ENCODE measurements around the gene RGSL1. TPM values are rescaled to one million over a fixed set of nuclear protein-coding genes. Genes with fewer than 3 reads are reported as not detected.
"Not testable (repeated sequence)": the region's sequence is repeated elsewhere in the genome, so short reads cannot be mapped to it uniquely, and the experiment has no call there.

RGSL1 gene
- total and polyA plus RNA-seq, 4 donors = 0.07 to 0.50 (median 0.31) TPM; not detected in 1

DNA sequence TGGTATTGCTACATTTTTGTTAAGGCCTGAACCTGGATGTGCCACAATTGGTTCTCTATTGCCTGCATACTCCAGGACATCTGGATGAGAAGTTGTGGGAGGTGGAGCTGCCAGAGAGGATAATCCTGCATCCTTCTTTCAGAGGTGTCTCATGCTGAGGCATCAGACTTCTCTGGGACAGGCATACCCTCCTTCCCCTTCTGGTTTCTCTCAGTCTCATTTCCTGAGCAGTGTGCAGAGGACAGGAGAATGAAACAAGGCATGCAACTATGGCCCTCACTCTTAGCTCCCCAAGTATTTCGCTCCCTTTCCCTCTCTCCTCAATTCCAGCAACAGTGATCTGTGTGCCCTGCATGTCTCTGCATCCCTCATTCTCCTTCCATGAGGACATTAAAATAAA is 7.6 kb upstream of the RGSL1 start:
- WGBS = 100% methylated on average over 1 of the region's 1 CpG
- Histone ChIP-seq H3K27ac (ENCODE audit: low read depth in 1 of 2, low read length in 2 of 2) (no peak overlapping the region), H3K9me3 (ENCODE audit: control insufficient read depth in 4 of 4, low read length in 3 of 4) (peaks cover 0 to 7% (median 2%) of the 10 kb centered on the region in 4 donors), H3K9ac (ENCODE audit: low read depth in 1 of 2, low read length in 2 of 2) (no peak overlapping the region), H3K27me3 (ENCODE audit: control insufficient read depth in 4 of 4, insufficient read depth in 4 of 4, low read length in 3 of 4) (no peaks in the 10 kb centered on the region), H3K36me3 (ENCODE audit: control insufficient read depth in 4 of 4, insufficient read depth in 3 of 4, low read depth in 1 of 4, low read length in 3 of 4) (no peaks in the 10 kb centered on the region), H3K4me1 (ENCODE audit: control insufficient read depth in 4 of 4, insufficient read depth in 4 of 4, low read length in 3 of 4) (peaks cover 0 to 6% (median 2%) of the 10 kb centered on the region in 4 donors), H3K4me3 (ENCODE audit: low read depth in 1 of 3, low read length in 3 of 3) (no peak overlapping the region)
- no peak for DNase-seq (ENCODE audit: low spot score)
- TF ChIP-seq FOXA2 (IDR thresholded peaks at IDR 0.05) = no peak
- no peak for TF ChIP-seq NR2F2 (IDR thresholded peaks at IDR 0.05)
- no peak for TF ChIP-seq RXRA (IDR thresholded peaks at IDR 0.05)
- no peak for TF ChIP-seq HNF4A (conservative IDR thresholded peaks at IDR 0.05)
- TF ChIP-seq, protein P1, sequence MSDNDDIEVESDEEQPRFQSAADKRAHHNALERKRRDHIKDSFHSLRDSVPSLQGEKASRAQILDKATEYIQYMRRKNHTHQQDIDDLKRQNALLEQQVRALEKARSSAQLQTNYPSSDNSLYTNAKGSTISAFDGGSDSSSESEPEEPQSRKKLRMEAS (IDR thresholded peaks at IDR 0.05) = no peak
- no peak for TF ChIP-seq YY1 (IDR thresholded peaks at IDR 0.05)

DNA sequence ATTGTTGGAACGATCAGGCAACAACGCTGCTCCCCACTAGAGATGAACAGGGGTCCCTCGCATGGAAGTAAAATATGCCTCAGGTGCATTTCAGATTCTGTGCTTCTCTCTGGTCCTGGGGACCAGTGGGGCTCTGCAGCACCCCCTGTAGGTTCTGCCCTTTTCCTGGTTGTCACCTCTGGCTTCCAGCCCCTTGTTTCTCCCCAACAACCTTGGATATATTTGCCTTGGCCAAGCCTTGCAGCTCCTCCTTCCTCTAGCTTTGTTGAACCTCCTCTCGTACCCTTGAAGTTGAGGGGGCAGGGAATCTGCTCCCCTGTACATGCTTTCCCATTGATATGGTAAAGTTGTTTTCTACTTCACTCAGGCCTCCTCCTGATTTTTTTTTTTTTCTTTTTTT is 5.4 kb upstream of the RGSL1 start:
- 71% methylated on average over 4 of the region's 4 CpGs for WGBS
- H3K9ac ChIP-seq (ENCODE audit: low read depth in 1 of 2, low read length in 2 of 2) = no peak overlapping the region
- no peaks in the 10 kb centered on the region for H3K27me3 ChIP-seq (ENCODE audit: control insufficient read depth in 4 of 4, insufficient read depth in 4 of 4, low read length in 3 of 4)
- TF ChIP-seq, protein P2, sequence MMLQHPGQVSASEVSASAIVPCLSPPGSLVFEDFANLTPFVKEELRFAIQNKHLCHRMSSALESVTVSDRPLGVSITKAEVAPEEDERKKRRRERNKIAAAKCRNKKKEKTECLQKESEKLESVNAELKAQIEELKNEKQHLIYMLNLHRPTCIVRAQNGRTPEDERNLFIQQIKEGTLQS (IDR thresholded peaks at IDR 0.05) = no peak
- TF ChIP-seq HNF4A (conservative IDR thresholded peaks at IDR 0.05) = no peak
- no peak for TF ChIP-seq FOXA1 (IDR thresholded peaks at IDR 0.05)
- TF ChIP-seq TAF1 (conservative IDR thresholded peaks at IDR 0.05) = no peak
- TF ChIP-seq RAD21 (IDR thresholded peaks at IDR 0.05) = no peak
- no peak for TF ChIP-seq NR2F2 (IDR thresholded peaks at IDR 0.05)
- no peak for TF ChIP-seq SP1 (IDR thresholded peaks at IDR 0.05)
- TF ChIP-seq, protein P3, sequence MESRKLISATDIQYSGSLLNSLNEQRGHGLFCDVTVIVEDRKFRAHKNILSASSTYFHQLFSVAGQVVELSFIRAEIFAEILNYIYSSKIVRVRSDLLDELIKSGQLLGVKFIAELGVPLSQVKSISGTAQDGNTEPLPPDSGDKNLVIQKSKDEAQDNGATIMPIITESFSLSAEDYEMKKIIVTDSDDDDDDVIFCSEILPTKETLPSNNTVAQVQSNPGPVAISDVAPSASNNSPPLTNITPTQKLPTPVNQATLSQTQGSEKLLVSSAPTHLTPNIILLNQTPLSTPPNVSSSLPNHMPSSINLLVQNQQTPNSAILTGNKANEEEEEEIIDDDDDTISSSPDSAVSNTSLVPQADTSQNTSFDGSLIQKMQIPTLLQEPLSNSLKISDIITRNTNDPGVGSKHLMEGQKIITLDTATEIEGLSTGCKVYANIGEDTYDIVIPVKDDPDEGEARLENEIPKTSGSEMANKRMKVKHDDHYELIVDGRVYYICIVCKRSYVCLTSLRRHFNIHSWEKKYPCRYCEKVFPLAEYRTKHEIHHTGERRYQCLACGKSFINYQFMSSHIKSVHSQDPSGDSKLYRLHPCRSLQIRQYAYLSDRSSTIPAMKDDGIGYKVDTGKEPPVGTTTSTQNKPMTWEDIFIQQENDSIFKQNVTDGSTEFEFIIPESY (IDR thresholded peaks at IDR 0.05) = no peak
- TF ChIP-seq YY1 (IDR thresholded peaks at IDR 0.05) = no peak
- no peak overlapping the region for H3K4me3 ChIP-seq (ENCODE audit: low read depth in 1 of 3, low read length in 3 of 3)
- peaks cover 0 to 6% (median 2%) of the 10 kb centered on the region in 4 donors for H3K4me1 ChIP-seq (ENCODE audit: control insufficient read depth in 4 of 4, insufficient read depth in 4 of 4, low read length in 3 of 4)
- H3K36me3 ChIP-seq (ENCODE audit: control insufficient read depth in 4 of 4, insufficient read depth in 3 of 4, low read depth in 1 of 4, low read length in 3 of 4) = no peaks in the 10 kb centered on the region
- no peak overlapping the region for H3K27ac ChIP-seq (ENCODE audit: low read depth in 1 of 2, low read length in 2 of 2)
- no peaks in the 10 kb centered on the region for H3K9me3 ChIP-seq (ENCODE audit: control insufficient read depth in 4 of 4, low read length in 3 of 4)
- no peak for DNase-seq (ENCODE audit: low spot score)

DNA sequence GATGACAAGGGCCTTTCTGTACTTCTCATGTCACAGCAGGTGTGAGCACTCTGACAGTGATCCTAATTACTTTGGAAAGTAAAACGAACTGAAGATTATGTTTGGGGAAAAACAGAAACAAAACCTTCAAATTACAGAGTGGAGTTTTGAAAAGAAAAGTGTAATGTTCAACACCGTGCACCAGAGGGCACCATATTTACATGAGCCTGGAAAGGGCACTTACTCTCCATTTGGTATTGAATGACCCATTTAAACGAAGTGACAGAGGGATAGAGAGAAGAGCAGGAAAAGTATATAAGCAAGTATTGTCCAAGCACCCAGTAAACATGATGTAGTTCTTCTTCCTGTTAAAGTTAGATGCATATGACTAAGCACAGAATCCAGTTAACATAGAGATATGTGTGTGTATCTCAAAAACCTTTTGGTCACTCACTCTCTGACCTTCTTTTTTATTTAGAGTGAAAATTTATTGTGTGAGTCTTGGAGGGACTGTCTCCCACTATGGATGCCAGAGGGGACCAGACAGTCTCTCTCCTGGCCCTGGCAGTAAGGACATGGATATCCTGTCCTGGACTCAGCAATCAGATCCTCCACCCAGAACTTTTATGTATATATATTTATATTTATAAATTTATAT is 3.8 kb upstream of the RGSL1 start:
- H3K4me1 ChIP-seq (ENCODE audit: control insufficient read depth in 4 of 4, insufficient read depth in 4 of 4, low read length in 3 of 4) = peaks cover 0 to 6% (median 2%) of the 10 kb centered on the region in 4 donors
- no peak overlapping the region for H3K4me3 ChIP-seq (ENCODE audit: low read depth in 1 of 3, low read length in 3 of 3)
- H3K9me3 ChIP-seq (ENCODE audit: control insufficient read depth in 4 of 4, low read length in 3 of 4) = no peaks in the 10 kb centered on the region
- no peaks in the 10 kb centered on the region for H3K27me3 ChIP-seq (ENCODE audit: control insufficient read depth in 4 of 4, insufficient read depth in 4 of 4, low read length in 3 of 4)
- H3K36me3 ChIP-seq (ENCODE audit: control insufficient read depth in 4 of 4, insufficient read depth in 3 of 4, low read depth in 1 of 4, low read length in 3 of 4) = no peaks in the 10 kb centered on the region
- H3K9ac ChIP-seq (ENCODE audit: low read depth in 1 of 2, low read length in 2 of 2) = peak overlapping the region in 1 of 2 donors; percentile 38
- no peak for DNase-seq (ENCODE audit: low spot score)
- WGBS = under 1% methylated on average over 3 of the region's 3 CpGs
- no peak for TF ChIP-seq FOXA1 (IDR thresholded peaks at IDR 0.05)
- no peak for TF ChIP-seq NR2F2 (IDR thresholded peaks at IDR 0.05)
- TF ChIP-seq RXRA (IDR thresholded peaks at IDR 0.05) = peak; percentile 7 to 16
- TF ChIP-seq, protein P4, sequence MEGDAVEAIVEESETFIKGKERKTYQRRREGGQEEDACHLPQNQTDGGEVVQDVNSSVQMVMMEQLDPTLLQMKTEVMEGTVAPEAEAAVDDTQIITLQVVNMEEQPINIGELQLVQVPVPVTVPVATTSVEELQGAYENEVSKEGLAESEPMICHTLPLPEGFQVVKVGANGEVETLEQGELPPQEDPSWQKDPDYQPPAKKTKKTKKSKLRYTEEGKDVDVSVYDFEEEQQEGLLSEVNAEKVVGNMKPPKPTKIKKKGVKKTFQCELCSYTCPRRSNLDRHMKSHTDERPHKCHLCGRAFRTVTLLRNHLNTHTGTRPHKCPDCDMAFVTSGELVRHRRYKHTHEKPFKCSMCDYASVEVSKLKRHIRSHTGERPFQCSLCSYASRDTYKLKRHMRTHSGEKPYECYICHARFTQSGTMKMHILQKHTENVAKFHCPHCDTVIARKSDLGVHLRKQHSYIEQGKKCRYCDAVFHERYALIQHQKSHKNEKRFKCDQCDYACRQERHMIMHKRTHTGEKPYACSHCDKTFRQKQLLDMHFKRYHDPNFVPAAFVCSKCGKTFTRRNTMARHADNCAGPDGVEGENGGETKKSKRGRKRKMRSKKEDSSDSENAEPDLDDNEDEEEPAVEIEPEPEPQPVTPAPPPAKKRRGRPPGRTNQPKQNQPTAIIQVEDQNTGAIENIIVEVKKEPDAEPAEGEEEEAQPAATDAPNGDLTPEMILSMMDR (IDR thresholded peaks at IDR 0.05; ENCODE audit: low read depth, low read length, missing input control) = peak; percentile 74
- peak; percentile 96 to 97 for TF ChIP-seq RAD21 (IDR thresholded peaks at IDR 0.05)
- TF ChIP-seq, protein P2 (IDR thresholded peaks at IDR 0.05) = no peak
- H3K27ac ChIP-seq (ENCODE audit: low read depth in 1 of 2, low read length in 2 of 2) = no peak overlapping the region

DNA sequence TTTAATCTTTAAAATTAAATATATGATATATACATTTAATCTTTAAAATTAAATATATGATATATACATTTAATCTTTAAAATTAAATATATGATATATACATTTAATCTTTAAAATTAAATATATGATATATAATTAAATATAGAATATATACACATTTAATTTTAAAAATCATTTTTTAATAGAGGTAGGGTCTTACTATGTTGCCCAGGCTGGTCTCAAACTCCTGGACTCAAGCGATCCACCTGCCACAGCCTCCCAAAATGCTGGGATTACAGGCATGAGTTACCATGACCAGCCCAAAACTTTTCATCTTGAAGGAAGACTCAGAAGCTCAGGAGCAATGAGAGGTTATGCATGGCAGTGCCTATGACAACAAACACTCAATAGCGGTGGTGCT is 2.8 kb upstream of the RGSL1 start:
- not testable (repeated sequence) for H3K9ac ChIP-seq (ENCODE audit: low read depth in 1 of 2, low read length in 2 of 2); H3K4me1 ChIP-seq (ENCODE audit: control insufficient read depth in 4 of 4, insufficient read depth in 4 of 4, low read length in 3 of 4); DNase-seq (ENCODE audit: low spot score); H3K36me3 ChIP-seq (ENCODE audit: control insufficient read depth in 4 of 4, insufficient read depth in 3 of 4, low read depth in 1 of 4, low read length in 3 of 4); H3K9me3 ChIP-seq (ENCODE audit: control insufficient read depth in 4 of 4, low read length in 3 of 4); H3K27ac ChIP-seq (ENCODE audit: low read depth in 1 of 2, low read length in 2 of 2); H3K4me3 ChIP-seq (ENCODE audit: low read depth in 1 of 3, low read length in 3 of 3); H3K27me3 ChIP-seq (ENCODE audit: control insufficient read depth in 4 of 4, insufficient read depth in 4 of 4, low read length in 3 of 4)
- 89% methylated on average over 2 of the region's 2 CpGs for WGBS
